GM12874 (cell line): ENCODE measurements around the gene LRRC28.

ENCODE experiments used
- TF ChIP-seq, protein P1 (sequence below): IDR thresholded peaks from 2 replicates; pipeline ENCODE4 v1.5.1; 2011; ENCODE audit warnings: low read depth, mild to moderate bottlenecking, control low read depth, low read length, moderate library complexity; ENCODE audit not compliant: insufficient read depth

Gene LRRC28

DNA sequence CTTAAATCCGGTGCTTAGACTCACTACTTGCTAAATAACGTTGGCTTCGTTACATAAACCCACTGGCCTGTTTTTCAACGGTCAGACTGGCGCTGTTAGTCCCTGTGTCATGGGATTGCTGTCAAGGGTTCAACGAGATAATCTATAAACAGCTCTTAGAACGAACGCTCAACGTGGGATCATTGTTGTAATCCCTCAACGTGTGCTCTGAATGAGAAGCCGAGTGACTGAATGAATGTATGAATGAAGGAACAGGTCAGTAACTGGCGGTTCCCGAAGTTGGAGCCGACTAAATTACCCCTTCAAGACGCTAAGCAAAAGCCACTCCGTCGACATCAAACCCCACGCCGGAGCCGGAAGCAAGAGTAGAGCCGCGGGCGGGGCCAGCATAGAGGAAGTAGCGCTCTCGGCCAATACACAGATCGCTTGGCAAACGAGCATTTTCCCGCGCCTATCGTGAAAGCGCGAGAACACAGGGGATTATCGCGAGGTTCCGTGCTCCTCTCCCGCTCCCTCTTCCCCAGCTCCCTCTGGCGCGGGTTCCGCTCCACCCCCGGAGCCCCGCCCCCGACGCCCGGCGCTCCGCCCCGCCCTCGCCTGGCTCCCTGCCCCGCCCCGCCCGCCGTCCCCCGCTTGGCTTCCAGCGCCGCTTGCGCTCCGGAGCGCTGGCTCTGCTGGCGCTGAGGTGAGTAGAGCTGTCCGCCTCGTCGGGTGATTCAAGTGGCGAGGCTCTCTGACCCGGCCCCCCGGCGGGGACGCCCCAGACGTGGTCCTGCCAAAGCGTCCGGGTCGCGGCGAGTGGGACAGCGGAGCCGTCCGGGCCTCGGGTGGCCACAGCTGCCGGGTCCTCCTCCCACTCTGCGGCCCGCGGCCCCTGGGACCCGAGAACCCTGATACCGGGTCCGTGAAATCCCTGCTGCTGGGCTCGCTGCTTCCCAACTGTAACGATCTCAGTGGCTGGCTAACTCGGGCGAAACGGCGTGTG, at the start of gene LRRC28:
LRRC28 (plus strand) TSS at position 625 of the 985 bp plus-strand sequence. CDS start 4,477 bp downstream, outside the sequence.
- TF ChIP-seq, protein P1, sequence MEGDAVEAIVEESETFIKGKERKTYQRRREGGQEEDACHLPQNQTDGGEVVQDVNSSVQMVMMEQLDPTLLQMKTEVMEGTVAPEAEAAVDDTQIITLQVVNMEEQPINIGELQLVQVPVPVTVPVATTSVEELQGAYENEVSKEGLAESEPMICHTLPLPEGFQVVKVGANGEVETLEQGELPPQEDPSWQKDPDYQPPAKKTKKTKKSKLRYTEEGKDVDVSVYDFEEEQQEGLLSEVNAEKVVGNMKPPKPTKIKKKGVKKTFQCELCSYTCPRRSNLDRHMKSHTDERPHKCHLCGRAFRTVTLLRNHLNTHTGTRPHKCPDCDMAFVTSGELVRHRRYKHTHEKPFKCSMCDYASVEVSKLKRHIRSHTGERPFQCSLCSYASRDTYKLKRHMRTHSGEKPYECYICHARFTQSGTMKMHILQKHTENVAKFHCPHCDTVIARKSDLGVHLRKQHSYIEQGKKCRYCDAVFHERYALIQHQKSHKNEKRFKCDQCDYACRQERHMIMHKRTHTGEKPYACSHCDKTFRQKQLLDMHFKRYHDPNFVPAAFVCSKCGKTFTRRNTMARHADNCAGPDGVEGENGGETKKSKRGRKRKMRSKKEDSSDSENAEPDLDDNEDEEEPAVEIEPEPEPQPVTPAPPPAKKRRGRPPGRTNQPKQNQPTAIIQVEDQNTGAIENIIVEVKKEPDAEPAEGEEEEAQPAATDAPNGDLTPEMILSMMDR: no peak

DNA sequence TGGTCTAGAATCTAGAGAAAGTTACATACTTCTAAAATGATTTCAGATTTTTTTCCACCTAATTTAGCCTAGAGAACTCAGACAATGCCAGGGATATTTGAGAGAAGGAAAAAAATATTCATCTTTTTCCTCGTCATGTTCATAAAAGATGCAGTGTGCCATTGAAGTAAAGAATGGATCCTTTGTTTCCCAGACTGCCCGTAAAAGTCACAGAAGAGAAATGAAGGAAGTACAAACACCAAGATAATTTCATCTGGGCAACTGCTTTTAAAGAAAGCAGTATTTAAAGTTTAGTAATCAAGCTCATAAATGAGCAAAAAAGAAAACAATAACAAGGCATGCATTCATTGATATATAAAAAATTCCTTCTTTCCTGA, 49.1 kb upstream of the LRRC28 start:
- TF ChIP-seq, protein P1: no peak

DNA sequence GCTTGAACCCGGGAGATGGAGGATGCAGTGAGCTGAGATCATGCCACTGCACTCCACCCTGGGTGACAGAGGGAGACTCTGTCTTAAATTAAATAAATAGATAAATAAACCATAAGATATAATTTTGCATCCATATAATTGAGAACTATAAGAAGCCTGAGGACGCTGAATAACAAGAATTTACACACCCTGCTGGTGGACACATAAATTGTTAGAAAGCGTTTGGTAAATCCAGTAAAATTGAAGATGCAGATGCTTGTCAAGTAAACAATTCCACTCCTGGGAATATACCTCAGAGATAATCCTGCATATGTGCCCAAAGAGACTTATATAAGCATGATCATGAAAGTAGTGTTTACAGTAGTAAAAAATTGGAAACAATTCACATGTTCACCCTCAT, 43.6 kb upstream of the LRRC28 start:
- TF ChIP-seq, protein P1: no peak

DNA sequence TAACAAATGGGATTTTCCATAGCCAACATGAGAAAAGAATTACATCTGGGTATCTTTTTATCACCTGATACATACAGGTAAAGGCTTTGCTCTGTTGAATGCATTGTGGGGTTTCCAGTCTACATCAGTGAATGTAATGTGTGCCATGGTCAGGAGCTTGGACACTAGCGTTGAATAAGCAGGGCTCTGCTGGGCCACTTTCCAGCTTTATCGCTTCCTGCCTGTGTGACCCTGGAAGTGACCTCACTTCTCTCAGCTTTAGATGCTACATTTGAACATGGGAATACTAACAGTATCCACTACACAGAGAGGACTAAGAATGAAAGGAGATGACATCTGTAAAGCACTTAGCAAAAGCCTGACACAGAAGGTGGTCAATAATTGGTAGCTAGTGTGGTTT, 42.0 kb upstream of the LRRC28 start:
- TF ChIP-seq, protein P1: no peak

DNA sequence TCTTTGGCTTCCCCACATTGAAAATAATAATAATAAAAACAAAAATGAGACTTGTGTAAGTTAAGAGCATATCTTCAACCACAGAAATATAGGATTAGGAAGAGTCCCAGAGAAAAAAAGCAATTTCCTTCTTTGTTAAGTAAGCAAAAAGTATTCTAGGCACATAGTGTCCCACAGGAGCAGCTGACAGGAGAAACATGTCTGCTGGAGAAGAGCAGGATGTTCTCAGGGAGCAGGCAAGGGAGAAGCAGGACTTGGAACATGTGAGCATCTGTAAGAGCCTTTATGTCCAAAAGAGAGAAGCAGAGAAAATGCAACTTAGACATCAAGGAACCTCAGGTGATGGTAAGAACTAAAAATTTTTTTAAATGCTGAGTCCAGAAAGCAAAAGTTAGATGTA, 40.9 kb upstream of the LRRC28 start:
- TF ChIP-seq, protein P1: no peak

DNA sequence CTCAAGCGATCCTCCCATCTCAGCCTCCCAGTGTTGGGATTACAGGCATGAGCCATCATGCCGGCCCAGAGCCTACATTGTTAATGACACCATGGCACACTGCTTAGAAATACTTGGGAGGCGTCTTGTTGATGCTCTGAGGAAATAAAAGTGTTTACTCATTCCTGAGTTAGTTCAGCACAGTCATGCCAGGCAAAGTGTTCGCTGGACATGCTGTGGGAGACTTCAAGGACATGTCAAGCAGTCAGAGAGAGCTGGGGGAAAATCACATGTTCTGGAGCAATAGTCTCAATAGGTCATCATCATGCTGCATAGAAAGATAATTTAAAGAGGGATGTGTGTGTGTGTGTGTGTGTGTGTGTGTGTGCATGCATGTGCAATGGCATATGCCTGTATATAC, 39.4 kb upstream of the LRRC28 start:
- TF ChIP-seq, protein P1: no peak

DNA sequence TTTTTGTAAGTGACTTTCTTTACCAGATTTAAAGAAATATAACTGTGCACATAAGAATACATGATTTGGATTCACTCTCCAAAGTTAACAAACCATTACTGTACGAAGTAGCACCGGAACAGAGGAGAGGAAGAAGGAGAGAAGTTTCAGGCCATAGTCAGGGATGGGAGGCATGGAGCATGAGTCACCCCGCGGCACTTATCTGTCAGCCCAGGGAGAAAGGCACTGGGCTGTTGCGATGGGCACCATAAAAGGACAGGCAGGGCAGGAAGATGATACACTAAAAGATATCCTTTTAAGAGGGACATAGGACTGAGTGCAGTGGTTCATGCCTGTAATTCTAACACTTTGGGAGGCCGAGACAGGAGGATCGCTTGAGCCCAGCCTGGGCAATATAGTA, 38.9 kb upstream of the LRRC28 start:
- TF ChIP-seq, protein P1: no peak
